Activated T-helper 1 cell treated with Interleukin-2 at 50 U/mL for 16 hours (primary cell): Measurements from ENCODE around the gene ANXA2.
"Not testable (repeated sequence)": the region's sequence is repeated elsewhere in the genome, so short reads cannot be mapped to it uniquely, and the experiment has no call there.

Experiments used
- DNase-seq: peaks from one replicate; pipeline ENCODE4 v3.0.0-alpha.2; 2020; ENCODE audit warnings: low read depth

ANXA2 gene

GRCh38 chr15:60343221-60343970, 54.4 kb downstream of the ANXA2 start:
- no peak for DNase-seq

- no peak for DNase-seq
These were observed 57.4 kb downstream of the ANXA2 start for GRCh38 chr15:60340207-60340921.

GRCh38 chr15:60339236-60339635, 58.5 kb downstream of the ANXA2 start:
- no peak for DNase-seq

DNA sequence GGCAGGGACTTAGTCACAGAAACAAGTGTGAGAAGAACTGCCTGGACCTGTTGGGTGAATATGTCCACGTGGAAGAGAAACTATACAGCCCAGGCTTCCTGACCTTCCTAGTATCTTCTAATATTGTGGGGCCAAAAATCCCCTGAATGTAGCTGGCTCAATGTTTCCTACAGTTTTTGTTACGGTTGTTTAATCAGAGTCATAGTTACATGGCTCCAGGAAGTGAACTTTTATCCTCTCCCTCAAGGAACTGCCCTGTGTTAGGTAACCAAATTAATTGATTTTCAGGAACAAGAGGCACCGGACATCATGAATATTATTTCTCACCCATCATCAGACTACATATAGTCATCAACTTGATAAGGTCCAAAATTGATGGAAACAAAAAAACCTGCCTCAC, 59.0 kb downstream of the ANXA2 start:
- no peak for DNase-seq

DNA sequence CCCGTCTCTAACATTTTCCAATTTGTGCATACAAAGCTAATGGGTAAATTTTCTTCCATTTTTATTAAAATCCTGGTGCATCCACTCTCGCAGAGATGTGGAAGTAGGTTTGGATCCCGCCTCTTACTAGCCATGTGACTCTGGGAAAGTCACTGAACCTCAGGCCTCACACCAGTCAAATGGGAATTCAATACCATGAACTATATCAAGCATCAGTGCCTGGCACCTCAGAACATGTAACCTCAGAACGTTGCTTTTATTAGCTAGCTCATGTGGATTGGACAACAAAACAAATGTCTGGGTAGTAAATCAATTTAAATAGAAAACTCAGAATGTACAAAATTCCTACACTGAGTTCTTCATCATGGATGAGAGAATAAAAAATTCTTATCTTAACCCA, 60.7 kb downstream of the ANXA2 start:
- no peak for DNase-seq

DNA sequence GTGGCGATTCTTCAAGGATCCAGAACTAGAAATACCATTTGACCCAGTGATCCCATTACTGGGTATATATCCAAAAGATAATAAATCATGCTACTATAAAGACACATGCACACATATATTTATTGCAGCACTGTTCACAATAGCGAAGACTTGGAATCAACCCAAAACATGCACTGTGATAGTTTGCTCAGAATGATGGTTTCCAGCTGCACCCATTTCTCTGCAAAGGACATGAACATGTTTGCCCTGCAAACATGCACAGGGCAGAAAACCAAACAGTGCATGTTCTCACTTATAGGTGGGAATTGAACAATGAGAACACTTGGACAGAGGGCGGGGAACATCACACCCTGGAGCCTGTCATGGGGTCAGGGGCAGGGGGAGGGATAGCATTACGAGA, 62.5 kb downstream of the ANXA2 start:
- not testable (repeated sequence) for DNase-seq

GRCh38 chr15:60328852-60329443, 68.8 kb downstream of the ANXA2 start:
- DNase-seq = no peak

DNA sequence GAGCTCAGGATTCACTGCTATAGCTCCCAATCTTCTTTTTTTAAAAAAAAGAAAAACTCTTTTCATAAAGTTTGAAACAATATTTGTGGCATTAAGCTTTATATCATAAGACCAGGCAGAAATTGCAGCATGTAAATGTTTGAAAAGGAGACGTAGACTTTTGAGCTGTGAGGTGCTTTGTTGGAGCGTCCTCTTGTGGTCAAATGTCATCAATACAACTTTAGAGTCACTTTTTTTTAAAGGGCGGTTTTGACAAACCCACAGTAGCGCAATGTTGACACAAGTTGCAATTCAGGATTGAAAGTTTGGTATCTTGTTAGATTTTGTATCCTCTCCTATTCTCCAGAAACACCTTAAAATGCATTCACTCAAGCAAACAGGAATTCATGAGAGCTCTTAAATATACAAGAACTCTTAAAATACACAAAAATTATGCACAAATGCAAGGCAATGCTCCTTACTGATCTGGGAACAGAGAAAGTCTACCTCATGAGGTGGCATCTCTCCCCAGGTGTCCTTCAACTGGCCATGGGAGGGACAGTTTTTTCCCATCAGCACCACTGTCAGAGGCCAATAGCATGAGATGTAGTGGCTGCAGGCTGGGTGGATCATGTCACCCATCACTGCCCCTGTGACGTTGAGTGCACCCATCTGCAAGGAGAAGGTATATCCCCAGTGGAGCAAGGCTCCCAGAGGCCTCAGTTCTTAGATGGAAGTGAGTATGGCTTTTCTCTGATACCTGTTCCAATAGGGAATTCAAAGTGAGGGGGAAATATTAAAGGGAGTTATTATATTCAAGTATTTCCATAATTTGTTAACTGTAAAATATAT, 70.7 kb downstream of the ANXA2 start:
- no peak for DNase-seq

DNA sequence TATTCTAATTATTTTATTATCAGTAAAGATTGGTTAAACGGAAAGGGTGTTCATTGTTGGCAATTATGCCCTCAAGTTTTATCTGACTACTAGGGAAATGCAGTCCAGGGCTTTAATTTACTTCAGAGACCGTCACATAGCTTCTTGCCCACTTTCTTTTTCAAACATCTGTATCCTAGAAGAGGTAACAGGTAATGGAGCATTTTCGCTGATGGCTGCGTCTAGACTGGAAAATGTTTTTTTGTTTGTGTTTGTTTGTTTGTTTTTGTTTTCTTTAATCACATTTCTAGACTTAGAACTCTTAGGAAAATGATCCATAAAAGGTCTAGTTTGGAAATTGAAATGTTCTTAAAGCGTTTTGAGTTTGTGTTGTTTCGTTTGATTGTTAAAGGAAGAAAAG, 71.4 kb downstream of the ANXA2 start:
- DNase-seq = no peak

DNA sequence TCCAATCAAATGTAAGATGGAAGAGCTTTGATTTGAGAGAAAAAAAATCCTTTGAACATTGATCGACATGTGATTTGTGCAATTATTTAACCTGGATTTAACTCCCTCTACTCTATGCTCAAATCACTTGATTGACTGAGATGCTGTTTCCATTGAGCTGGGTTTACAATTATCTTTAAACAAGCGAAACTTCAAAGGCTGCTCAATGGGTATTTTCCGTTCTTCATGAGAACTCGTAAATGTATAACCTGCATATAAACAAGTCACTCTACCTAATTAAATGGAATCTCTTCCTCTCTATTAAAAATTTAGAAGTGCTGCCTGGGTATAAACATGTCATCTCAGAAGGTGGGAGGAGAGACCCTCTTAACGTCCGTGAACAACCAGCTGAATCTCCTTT, 71.9 kb downstream of the ANXA2 start:
- no peak for DNase-seq

DNA sequence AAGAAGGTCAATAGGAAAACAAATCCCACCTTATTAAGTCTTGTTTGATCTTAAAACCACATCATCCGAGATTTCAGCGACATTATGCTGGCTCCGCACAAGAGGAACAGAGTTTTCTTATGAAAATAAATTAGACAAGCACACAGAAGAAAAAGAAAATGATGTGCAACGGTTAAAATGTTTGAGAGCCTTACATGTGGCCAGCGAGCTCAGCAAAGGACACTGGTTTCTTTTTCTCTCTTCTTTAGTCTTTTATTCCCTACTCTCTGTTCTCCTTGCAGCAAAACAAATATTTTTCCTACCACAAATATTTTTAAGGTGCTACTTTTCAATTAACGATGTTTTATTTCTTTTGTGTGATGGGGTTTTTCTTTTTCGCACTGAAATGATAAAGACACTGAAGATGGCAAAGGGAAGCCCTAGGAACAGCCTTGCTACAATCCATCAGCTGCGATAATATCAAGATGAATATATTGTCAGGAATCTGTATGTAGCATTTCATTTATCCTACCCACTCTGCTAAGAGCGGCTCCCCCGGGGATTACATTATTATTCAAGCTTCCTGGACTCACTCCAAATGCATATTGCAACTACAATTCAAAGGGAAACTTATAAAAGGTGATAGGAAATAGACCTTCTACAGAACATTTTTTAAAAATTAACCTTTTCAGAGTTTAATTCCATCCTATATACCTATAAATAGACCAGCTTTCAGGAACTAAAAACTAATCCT, 72.9 kb downstream of the ANXA2 start:
- DNase-seq = no peak

DNA sequence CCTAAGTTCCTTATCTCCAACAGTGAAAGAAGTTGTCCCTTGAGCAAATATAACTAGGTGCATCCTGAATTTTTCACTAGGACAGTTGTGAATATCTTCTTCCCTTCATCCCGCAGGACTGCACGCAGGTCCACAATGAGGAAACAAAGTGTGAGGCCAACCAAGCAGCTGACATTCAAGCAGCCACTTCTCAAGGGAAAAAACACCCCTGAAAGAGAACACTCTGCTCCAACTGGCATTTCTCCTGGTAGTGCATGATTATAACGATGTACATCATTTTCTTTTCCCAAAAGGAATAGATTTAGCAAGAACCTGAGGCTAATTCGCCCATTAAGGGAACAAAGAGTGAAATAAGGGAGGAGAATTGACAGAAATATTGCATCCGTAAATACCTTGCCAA, 74.5 kb downstream of the ANXA2 start:
- DNase-seq = no peak

- DNase-seq = no peak
These were observed 77.4 kb downstream of the ANXA2 start for GRCh38 chr15:60320365-60320764.

DNA sequence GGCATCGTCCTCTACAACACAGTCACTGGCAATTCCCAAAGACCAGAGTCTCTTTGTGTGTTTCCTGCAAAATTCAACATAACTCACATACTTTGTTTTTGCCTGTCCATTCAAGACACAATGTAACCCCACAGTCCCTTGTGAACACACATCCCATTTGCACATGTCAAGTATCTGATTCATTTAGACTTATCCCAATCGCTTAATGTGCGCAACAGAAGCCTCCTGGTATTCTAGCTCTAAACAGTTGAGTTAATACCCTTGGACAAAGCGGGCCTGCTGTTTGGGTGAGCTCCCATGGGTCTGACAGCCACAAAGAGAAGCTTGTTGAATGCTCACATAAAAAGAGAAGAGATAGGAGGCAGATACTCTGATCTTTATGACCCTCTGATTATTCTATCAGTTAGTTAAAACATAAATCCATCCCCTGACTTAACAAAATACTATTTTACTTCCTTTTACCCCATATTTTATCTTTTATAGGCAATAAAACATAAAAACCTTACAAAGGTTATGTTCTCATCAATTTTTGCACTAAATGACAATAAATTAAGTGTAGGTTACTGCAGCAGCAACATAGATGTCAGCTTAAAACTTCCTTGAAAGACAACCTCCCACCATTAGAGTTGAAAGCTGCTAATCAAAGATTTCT, 79.4 kb downstream of the ANXA2 start:
- no peak for DNase-seq

GRCh38 chr15:60316961-60317360, 80.8 kb downstream of the ANXA2 start:
- no peak for DNase-seq

- no peak for DNase-seq
These were observed 81.9 kb downstream of the ANXA2 start for GRCh38 chr15:60315878-60316277.

DNA sequence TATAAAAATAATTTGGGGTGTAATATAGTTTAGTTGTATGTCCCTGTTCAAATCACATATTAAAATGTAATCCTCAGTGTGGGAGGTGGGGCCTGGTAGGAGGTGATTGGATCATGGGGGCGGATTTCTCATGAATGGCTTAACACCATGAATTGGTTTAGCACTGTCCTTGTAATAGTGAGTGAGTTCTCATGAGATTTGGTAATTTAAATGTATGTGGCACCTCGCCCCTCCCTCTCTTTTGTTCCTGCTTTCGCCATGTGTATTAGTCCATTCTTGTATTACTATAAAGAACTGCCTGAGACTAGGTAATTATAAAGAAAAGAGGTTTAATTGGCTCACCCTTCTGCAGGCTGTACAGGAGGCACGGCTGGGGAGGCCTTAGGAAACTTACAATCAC, 83.9 kb downstream of the ANXA2 start:
- DNase-seq = no peak

DNA sequence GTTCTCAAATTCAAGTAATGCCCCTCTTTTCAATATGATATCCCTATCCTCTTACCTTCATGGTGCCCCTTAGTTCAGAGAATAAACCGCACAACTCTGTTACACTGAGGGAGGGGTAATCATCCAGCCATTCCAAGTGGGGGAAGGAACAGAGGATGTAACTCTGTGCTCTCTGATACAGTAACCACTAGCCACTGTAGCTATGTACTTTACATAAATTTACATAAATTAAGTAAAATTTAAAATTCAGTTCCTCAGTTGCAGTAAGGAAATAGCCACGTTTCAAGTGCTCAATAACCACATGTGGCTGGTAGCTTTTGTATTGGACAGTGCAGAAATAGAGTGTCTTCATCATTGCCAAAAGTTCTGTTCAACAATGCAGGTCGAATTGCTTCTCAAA, 90.8 kb downstream of the ANXA2 start:
- no peak for DNase-seq

- DNase-seq = no peak
These were observed 96.8 kb downstream of the ANXA2 start for GRCh38 chr15:60301024-60301423.

DNA sequence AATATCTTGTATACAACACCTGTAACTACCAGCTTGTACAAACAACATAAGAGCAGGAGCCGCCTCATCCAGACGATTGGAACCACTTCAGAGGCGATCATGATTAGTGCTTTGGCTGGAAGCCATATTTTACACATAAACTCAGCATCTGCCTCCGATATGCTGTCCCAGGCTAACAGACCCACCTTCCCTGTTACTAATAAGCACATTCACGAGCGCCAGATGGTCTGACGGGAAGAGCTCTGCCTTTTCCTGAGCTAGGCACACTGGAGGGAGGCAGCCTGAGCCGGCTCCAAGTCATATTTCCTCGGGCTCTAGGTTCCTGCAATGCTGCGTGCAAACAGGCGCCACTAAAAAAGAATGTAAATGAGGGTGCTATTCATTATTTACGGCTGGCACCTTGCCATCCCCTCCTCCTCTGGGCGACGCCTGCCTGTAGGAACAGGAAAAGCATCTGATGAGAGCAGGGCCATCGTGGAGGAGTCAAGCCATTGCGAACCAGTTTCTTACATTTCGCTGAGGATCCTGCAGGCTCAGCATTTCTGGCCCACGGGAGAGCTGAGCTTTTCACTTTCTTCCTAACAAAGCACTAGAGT, 98.2 kb downstream of the ANXA2 start:
- DNase-seq = no peak
